ENCODE results near the gene CRYBB1. TPM values are rescaled to one million over a fixed set of nuclear protein-coding genes. Genes with fewer than 3 reads are reported as not detected.
"Not testable (repeated sequence)": the region's sequence is repeated elsewhere in the genome, so short reads cannot be mapped to it uniquely, and the experiment has no call there.

The CRYBB1 gene
- polyA plus RNA-seq, 3 donors from 2014 or later: not detected

DNA sequence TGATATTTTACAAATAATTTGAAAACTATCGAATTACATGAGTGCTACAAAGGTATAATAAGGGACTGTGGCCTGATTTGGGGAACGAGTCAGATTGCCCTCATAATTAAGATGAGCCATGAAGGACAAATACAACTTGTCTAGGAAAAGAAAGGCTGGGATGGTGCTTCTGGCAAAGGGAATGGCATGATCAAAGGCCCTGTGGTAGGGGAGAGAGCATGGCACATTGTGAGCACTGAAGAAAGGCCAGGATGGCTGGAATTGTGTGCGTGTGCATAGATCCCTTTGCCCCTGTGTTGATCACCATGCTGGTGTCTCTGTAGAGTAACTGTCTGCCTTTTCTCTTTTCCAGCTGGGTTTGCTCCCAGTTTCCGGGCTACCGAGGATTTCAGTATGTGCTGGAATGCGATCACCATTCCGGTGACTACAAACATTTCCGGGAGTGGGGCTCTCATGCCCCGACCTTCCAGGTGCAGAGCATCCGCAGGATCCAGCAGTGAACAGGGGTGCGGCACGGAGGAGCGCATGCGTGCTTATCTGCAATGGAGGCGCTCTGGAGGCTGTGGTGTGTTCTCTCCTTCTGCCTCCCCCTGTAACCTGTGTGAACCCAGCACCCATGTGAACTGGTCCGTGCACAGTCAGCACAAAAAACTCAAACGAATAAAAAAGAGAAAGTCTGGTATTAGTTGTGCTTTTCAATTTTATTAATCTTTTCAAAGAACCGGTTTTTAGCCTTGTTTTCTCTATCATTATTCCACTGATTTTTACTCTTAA, 12.3 kb upstream of the CRYBB1 start:
- peaks cover 0 to 2% (median 1%) of the 10 kb centered on the region in 3 donors for H3K27me3 Mint-ChIP-seq (ENCODE audit: low read depth in 3 of 3)
- DNase-seq: no peak
- H3K27ac Mint-ChIP-seq: peak overlapping the region in 3 of 6 donors; percentile 6 to 48 (median 24)
- H3K36me3 Mint-ChIP-seq: no peaks in the 10 kb centered on the region
- H3K9me3 Mint-ChIP-seq: peaks cover 0 to 2% (median 0%) of the 10 kb centered on the region in 6 donors
- peaks cover 29 to 50% of the 10 kb centered on the region in 2 donors for H3K4me1 Mint-ChIP-seq
- H3K4me3 Mint-ChIP-seq: no peak overlapping the region

DNA sequence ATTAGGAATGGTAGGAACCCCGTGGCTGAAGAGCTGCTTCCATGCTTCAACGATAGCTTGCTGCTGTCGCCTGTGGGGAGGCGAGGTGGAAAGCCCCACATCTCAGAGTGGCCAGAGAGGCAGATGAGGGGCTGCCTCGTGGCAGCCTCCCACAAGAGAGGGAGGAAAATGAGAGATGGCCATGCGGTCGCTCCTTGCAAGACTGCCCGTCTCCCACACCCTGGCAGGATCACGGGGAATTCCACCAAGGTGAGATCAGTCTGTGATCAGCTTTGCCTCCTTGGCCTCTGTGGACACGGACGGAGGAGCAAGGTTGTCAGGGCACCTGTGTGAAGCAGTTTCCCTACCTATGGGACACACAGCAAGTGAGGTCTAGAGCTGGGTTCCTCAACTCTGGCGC, 7.0 kb upstream of the CRYBB1 start:
- peaks cover 0 to 2% (median 0%) of the 10 kb centered on the region in 6 donors for H3K9me3 Mint-ChIP-seq
- H3K36me3 Mint-ChIP-seq: no peaks in the 10 kb centered on the region
- H3K4me3 Mint-ChIP-seq: no peak overlapping the region
- H3K27me3 Mint-ChIP-seq (ENCODE audit: low read depth in 3 of 3): peaks cover 0 to 3% (median 2%) of the 10 kb centered on the region in 3 donors
- peak overlapping the region in 1 of 6 donors; percentile 21 for H3K27ac Mint-ChIP-seq
- peaks cover 18 to 28% of the 10 kb centered on the region in 2 donors for H3K4me1 Mint-ChIP-seq
- DNase-seq: no peak

DNA sequence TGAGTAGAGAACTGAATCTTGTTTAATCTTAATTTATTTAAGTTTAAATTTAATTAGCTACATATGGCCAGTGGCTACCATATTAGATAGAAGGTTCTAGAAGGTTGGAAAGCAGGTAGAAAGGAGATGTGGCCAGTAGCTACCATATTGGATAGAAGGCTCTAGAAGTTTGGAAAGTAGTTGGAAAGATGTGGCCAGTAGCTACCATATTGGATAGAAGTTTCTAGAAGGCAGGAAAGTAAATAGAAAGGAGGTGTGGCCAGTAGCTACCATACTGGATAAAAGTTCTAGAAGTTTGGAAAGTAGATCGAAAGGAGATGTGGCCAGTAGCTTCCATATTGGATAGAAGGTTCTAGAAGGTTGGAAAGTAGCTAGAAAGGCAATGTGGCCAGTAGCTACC, 6.2 kb upstream of the CRYBB1 start:
- Mint-ChIP-seq H3K4me1 (peaks cover 16 to 23% of the 10 kb centered on the region in 2 donors), H3K9me3 (peaks cover 0 to 2% (median 0%) of the 10 kb centered on the region in 6 donors), H3K27ac (no peak overlapping the region), H3K27me3 (ENCODE audit: low read depth in 3 of 3) (peaks cover 0 to 3% (median 2%) of the 10 kb centered on the region in 3 donors), H3K36me3 (no peaks in the 10 kb centered on the region), H3K4me3 (no peak overlapping the region)
- DNase-seq: no peak

DNA sequence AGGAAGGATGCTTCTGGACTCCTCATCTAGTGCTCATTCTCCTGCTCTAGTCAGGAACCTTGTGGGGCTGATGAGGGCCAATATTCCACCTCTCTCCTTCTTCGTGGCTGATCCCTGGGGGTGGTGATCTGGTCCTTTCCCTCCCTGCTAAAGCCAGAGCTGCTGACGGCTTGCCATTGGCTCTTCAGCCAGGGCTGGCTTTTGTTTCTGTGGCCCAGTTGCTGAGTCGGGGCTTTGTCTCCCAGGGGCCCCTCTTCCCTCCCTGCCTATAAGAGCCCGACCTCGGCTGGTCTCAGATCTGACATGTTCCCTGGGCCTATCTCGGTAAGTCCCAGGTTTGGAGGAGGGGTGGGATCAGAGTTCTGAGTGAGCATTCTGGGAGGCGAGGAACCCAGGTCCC, 3.8 kb upstream of the CRYBB1 start, which contains the start of gene CRYBA4:
CRYBA4 (plus strand) TSS at position 301 of the 400 bp plus-strand sequence. CDS start 634 bp downstream, outside the sequence.
- no peaks in the 10 kb centered on the region for H3K9me3 Mint-ChIP-seq
- peaks cover 0 to 6% (median 2%) of the 10 kb centered on the region in 3 donors for H3K27me3 Mint-ChIP-seq (ENCODE audit: low read depth in 3 of 3)
- H3K4me1 Mint-ChIP-seq: peaks cover 11 to 15% of the 10 kb centered on the region in 2 donors
- peaks cover 0 to 3% (median 0%) of the 10 kb centered on the region in 3 donors for H3K36me3 Mint-ChIP-seq
- no peak for DNase-seq
- no peak within 1 kb of the TSS for H3K4me3 Mint-ChIP-seq
- H3K27ac Mint-ChIP-seq: peak within 1 kb of the TSS in 4 of 6 donors; percentile 51 to 75 (median 66)

DNA sequence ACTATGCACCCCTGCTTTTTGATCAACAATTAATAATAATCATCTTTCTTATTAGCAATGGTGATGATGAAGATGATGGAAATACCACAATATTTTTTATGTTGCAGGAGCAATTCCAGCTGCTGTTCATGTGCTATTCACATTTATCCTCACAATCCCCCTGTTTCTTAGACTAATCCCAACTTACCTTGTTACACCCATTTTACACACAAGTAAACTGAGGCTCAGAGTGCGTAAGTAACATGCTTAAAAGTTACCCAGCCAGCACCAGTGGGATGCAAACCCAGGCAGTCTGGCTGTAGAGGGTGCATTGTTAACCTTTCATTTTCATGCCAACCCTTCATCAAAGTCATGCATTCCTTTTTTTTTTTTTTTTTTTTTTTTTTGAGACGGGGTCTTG, 2.4 kb upstream of the CRYBB1 start:
- Mint-ChIP-seq H3K27ac (no peak overlapping the region), H3K27me3 (ENCODE audit: low read depth in 3 of 3) (peaks cover 0 to 6% (median 2%) of the 10 kb centered on the region in 3 donors), H3K4me1 (peaks cover 15 to 22% of the 10 kb centered on the region in 2 donors), H3K9me3 (no peaks in the 10 kb centered on the region), H3K4me3 (no peak overlapping the region), H3K36me3 (peaks cover 0 to 3% (median 0%) of the 10 kb centered on the region in 3 donors)
- no peak for DNase-seq

DNA sequence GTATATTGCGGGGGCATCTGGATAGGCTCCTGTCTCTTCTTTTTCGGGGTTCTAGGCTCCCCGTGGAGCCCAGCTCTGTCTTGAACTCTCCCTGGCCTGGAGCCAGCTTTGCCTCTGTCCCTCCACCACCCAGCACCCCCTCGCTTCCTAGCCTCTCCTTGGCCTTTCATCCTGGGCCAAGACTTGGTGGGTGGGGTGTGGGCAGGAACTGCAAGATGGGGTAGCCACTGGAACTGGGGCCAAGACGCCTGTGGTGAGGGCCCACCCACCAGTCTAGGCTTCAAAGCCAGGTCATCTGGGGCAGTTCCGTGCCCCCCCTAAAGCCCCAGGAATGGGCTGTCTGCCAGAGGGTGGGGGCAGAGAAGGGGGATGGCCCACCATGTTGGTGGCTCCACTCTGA, 1.7 kb upstream of the CRYBB1 start:
- H3K9me3 Mint-ChIP-seq: no peaks in the 10 kb centered on the region
- peaks cover 18 to 29% of the 10 kb centered on the region in 2 donors for H3K4me1 Mint-ChIP-seq
- peaks cover 0 to 3% (median 0%) of the 10 kb centered on the region in 3 donors for H3K36me3 Mint-ChIP-seq
- no peak for DNase-seq
- H3K27ac Mint-ChIP-seq: no peak overlapping the region
- peaks cover 0 to 6% (median 2%) of the 10 kb centered on the region in 3 donors for H3K27me3 Mint-ChIP-seq (ENCODE audit: low read depth in 3 of 3)
- no peak overlapping the region for H3K4me3 Mint-ChIP-seq

DNA sequence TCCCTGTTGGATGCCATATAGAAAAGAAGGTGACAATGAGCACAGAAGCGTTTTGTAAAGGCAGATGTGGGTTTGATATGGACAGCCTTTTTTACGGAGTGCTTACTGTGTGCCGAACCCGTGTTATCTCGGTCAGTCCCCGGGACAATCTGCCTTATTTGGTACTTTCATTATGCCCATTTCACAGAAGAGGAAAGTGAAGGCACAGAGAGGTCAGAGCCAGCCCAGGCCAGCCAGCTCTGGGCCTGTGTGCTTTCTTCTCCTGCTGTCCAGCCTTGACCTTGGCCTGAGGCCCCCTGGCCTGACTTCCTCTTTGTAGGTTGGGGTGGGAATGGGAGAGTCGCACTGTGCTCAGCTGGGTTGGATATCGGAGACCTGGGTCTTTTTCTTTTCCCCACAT, 628 bp upstream of the CRYBB1 start:
- H3K9me3 Mint-ChIP-seq: no peaks in the 10 kb centered on the region
- peaks cover 2 to 6% (median 2%) of the 10 kb centered on the region in 3 donors for H3K27me3 Mint-ChIP-seq (ENCODE audit: low read depth in 3 of 3)
- no peak overlapping the region for H3K4me3 Mint-ChIP-seq
- peak overlapping the region in 1 of 6 donors; percentile 14 for H3K27ac Mint-ChIP-seq
- DNase-seq: no peak
- H3K36me3 Mint-ChIP-seq: peaks cover 0 to 3% (median 0%) of the 10 kb centered on the region in 3 donors
- H3K4me1 Mint-ChIP-seq: peaks cover 21 to 34% of the 10 kb centered on the region in 2 donors

DNA sequence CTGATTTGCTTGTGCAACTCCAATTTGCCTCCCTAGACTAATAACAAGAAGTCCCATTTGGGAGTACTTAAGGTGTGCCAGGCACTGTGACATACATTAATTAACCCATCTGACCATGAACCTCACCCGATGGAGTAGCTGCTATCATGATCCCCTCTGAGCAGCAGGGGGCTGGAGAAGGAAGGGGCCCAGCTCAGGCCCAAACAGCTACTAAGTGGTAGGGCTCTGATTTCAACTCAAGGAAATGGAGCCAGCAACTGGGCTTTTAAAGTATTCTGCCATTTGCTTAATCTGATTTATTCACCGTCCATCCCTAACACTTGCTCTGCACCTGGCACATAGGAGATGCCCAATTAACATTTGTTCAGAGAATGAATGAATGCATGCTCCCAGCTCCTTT, 1.2 kb downstream of the CRYBB1 start:
- peaks cover 0 to 4% (median 2%) of the 10 kb centered on the region in 3 donors for H3K27me3 Mint-ChIP-seq (ENCODE audit: low read depth in 3 of 3)
- H3K27ac Mint-ChIP-seq: peak overlapping the region in 2 of 6 donors; percentile 17 to 40
- H3K36me3 Mint-ChIP-seq: peaks cover 0 to 3% (median 0%) of the 10 kb centered on the region in 3 donors
- peaks cover 27 to 34% of the 10 kb centered on the region in 2 donors for H3K4me1 Mint-ChIP-seq
- peak overlapping the region in 1 of 5 donors; percentile 27 for H3K4me3 Mint-ChIP-seq
- H3K9me3 Mint-ChIP-seq: no peaks in the 10 kb centered on the region
- DNase-seq: no peak

DNA sequence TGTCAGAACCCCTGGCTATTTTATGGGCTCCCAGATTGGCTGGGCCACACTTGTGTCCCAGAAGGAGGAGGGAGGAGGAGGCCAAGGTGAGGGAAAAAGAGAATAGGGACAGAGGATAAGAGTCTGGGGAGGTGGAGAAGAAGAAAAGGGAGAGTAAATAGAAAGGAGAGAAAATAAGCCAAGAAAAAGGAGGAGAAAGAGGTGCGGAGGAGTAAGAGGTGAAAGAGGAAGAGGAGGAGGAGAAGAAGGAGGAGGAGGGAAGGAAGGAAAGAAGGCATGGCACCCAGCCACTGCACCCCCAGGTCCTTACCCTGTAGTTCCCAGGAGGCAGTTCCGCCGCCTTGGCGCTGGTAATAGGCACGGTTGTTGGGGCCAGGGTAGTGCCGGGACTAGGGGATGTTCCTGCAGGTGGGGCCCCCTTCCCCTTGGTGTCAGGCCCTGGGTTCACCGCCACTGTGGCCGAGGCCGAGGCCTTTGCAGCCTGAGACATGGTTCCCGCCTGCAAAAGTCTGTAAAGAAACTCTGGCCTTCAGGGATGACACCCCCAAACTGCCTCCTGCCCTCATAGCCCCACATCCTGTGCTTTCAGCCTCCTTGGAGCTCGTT, 1.9 kb downstream of the CRYBB1 start:
- H3K27me3 Mint-ChIP-seq (ENCODE audit: low read depth in 3 of 3): peaks cover 0 to 4% (median 2%) of the 10 kb centered on the region in 3 donors
- peaks cover 29 to 36% of the 10 kb centered on the region in 2 donors for H3K4me1 Mint-ChIP-seq
- H3K4me3 Mint-ChIP-seq: no peak overlapping the region
- H3K9me3 Mint-ChIP-seq: no peaks in the 10 kb centered on the region
- peak overlapping the region in 1 of 6 donors; percentile 45 for H3K27ac Mint-ChIP-seq
- no peak for DNase-seq
- peaks cover 0 to 3% (median 0%) of the 10 kb centered on the region in 3 donors for H3K36me3 Mint-ChIP-seq

DNA sequence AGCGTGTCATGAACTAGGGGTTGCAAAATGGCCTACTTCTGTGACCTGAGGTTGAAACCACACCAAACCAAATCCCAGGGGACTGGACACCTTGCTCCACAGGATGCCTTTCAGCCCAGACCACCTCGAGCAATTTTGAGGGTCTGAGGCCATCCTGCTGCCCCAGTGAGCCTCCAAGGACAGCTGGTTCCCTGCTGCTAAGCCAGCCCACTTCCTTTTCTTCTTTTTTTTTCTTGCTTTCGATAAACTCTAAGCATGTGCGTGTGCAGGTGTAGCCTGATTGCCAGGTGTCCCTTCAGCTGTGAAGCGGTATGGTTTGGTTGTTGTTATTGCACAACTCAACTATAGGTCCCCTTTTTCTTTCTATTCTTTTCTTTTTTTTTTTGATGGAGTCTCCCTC, 2.7 kb downstream of the CRYBB1 start:
- peaks cover 3 to 10% (median 5%) of the 10 kb centered on the region in 3 donors for H3K27me3 Mint-ChIP-seq (ENCODE audit: low read depth in 3 of 3)
- no peak overlapping the region for H3K4me3 Mint-ChIP-seq
- no peaks in the 10 kb centered on the region for H3K9me3 Mint-ChIP-seq
- H3K27ac Mint-ChIP-seq: peak overlapping the region in 1 of 6 donors; percentile 3
- H3K4me1 Mint-ChIP-seq: peaks cover 37 to 44% of the 10 kb centered on the region in 2 donors
- no peak for DNase-seq
- peaks cover 0 to 3% (median 0%) of the 10 kb centered on the region in 3 donors for H3K36me3 Mint-ChIP-seq

DNA sequence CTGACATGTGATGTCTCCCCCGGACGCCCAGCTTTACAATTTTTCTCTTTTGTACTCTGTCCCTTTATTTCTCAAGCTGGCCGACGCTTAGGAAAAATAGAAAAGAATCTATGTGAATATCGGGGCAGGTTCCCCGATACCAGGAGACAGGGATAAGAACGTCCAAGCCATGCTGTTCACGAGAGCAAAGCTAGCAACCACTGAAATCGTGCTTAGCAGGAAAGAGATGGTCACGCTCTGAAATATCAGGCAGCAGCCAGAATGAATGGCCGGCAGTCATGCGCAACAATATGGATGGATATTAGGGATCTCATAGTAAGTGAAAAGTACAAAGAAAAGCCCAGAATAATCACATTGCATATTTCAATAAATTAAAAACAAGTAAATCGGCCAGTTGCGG, 3.5 kb downstream of the CRYBB1 start:
- peaks cover 45 to 52% of the 10 kb centered on the region in 2 donors for H3K4me1 Mint-ChIP-seq
- no peak for DNase-seq
- no peak overlapping the region for H3K4me3 Mint-ChIP-seq
- peaks cover 0 to 3% (median 0%) of the 10 kb centered on the region in 3 donors for H3K36me3 Mint-ChIP-seq
- no peak overlapping the region for H3K27ac Mint-ChIP-seq
- peaks cover 3 to 12% (median 5%) of the 10 kb centered on the region in 3 donors for H3K27me3 Mint-ChIP-seq (ENCODE audit: low read depth in 3 of 3)
- H3K9me3 Mint-ChIP-seq: no peaks in the 10 kb centered on the region

DNA sequence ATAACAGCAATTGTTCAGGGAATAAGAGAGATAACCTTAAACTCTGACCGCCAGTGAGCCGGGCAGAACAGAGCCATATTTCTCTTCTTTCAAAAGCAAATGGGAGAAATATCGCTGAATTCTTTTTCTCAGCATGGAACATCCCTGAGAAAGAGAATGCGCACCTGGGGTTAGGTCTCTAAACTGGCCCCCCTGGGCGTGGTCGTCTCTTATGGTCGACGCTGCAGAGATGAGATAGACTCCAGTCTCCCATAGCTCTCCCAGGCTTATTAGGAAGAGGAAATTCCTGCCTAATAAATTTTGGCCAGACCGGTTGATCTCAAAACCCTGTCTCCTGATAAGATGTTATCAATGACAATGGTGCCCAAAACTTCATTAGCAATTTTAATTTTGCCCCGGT, 4.1 kb downstream of the CRYBB1 start:
- H3K36me3 Mint-ChIP-seq, H3K9me3 Mint-ChIP-seq, H3K27ac Mint-ChIP-seq, DNase-seq, H3K4me3 Mint-ChIP-seq: not testable (repeated sequence)
- H3K4me1 Mint-ChIP-seq: peaks cover 51 to 58% of the 10 kb centered on the region in 2 donors
- peaks cover 3 to 12% (median 5%) of the 10 kb centered on the region in 3 donors for H3K27me3 Mint-ChIP-seq (ENCODE audit: low read depth in 3 of 3)

DNA sequence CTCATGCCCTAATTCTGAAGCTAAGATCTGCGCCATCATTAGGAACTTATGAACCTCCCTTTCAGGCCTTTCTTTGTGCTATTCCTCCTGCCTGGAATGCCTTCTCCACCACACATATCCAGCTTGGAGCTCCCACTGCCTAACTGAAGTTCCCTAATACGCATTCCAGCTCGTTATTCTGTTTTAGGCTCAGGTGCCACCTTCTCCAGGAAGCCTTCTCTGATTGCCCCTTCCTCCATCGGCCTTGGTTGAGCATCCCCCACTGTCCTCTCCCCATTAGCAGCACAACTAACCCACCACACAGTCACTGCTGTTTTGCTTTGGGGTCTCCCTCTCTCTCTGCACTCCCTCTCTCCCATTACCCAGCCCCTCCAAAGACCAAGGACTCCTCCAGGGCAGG, 5.2 kb downstream of the CRYBB1 start:
- peaks cover 0 to 3% (median 0%) of the 10 kb centered on the region in 3 donors for H3K36me3 Mint-ChIP-seq
- peak overlapping the region in 3 of 6 donors; percentile 17 to 61 (median 45) for H3K27ac Mint-ChIP-seq

DNA sequence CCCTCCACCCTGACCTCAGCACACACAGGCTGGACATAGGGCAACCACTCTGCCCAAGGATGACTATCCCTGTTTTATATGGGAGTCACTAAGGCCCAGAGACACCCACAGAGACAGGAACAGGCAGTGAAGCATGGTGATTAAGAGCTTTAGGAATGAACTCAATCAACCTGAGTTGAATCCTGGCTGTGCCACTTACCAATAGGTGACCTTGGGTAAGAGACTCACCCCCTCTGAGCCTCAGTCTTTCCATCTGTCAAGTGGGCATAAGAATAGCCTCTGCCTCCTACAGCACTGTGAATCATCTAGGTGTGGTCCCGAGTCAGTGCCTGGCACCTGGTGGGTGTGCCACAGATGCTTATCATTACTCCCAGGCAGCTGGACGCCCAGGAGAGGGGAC, 6.8 kb downstream of the CRYBB1 start:
- Mint-ChIP-seq H3K9me3 (no peaks in the 10 kb centered on the region), H3K4me3 (peak overlapping the region; percentile 74 to 89 (median 85)), H3K27me3 (ENCODE audit: low read depth in 3 of 3) (peaks cover 3 to 9% (median 5%) of the 10 kb centered on the region in 3 donors), H3K36me3 (no peaks in the 10 kb centered on the region), H3K4me1 (peaks cover 39 to 47% of the 10 kb centered on the region in 2 donors), H3K27ac (peak overlapping the region in 4 of 6 donors; percentile 9 to 95 (median 44))
- DNase-seq: no peak

More for the DNA sequence above, 5.2 kb downstream of the CRYBB1 start:
- no peak overlapping the region for H3K4me3 Mint-ChIP-seq
- H3K4me1 Mint-ChIP-seq: peaks cover 49 to 62% of the 10 kb centered on the region in 2 donors
- H3K9me3 Mint-ChIP-seq: no peaks in the 10 kb centered on the region
- no peak for DNase-seq
- peaks cover 3 to 12% (median 5%) of the 10 kb centered on the region in 3 donors for H3K27me3 Mint-ChIP-seq (ENCODE audit: low read depth in 3 of 3)

Data from immature natural killer cell (primary cell).